ENCODE data around the gene RSPO4.

- TF ChIP-seq CTCF (IDR thresholded peaks at IDR 0.05) (no peak), POLR2AphosphoS5 (IDR thresholded peaks at IDR 0.05) (no peak)
Observed at GRCh38 chr20:917416-917815, 84.7 kb downstream of the RSPO4 start.
